Measurements from ENCODE around the gene UBE2H.
"Not testable (repeated sequence)": the region's sequence is repeated elsewhere in the genome, so short reads cannot be mapped to it uniquely, and the experiment has no call there.

UBE2H gene

GRCh38 chr7:129870668-129871067 lies 82.1 kb downstream of the UBE2H start:
- no peak for DNase-seq

- DNase-seq: no peak
Measured at GRCh38 chr7:129866251-129866650, 86.5 kb downstream of the UBE2H start.

- DNase-seq: no peak
Measured at GRCh38 chr7:129865925-129866201, 86.9 kb downstream of the UBE2H start.

GRCh38 chr7:129865093-129865924 lies 87.5 kb downstream of the UBE2H start:
- DNase-seq: no peak

- DNase-seq: not testable (repeated sequence)
Measured at GRCh38 chr7:129864676-129865075, 88.1 kb downstream of the UBE2H start.

GRCh38 chr7:129864042-129864441 lies 88.7 kb downstream of the UBE2H start:
- DNase-seq: no peak

- no peak for DNase-seq
Measured at GRCh38 chr7:129862682-129863081, 90.1 kb downstream of the UBE2H start.

GRCh38 chr7:129860784-129861183 lies 92.0 kb downstream of the UBE2H start:
- not testable (repeated sequence) for DNase-seq

GRCh38 chr7:129859183-129859582 lies 93.6 kb downstream of the UBE2H start:
- DNase-seq: no peak

- DNase-seq: no peak
Measured at GRCh38 chr7:129858490-129858889, 94.3 kb downstream of the UBE2H start.

- no peak for DNase-seq
Measured at GRCh38 chr7:129857313-129857712, 95.4 kb downstream of the UBE2H start.

- DNase-seq: no peak
Measured at GRCh38 chr7:129855935-129856717, 96.6 kb downstream of the UBE2H start.

GRCh38 chr7:129855234-129855673 lies 97.5 kb downstream of the UBE2H start:
- no peak for DNase-seq

GRCh38 chr7:129854401-129854800 lies 98.4 kb downstream of the UBE2H start:
- no peak for DNase-seq

GRCh38 chr7:129853661-129854268 lies 99.0 kb downstream of the UBE2H start:
- no peak for DNase-seq

- DNase-seq: no peak
Measured at GRCh38 chr7:129851809-129852208, 101.0 kb downstream of the UBE2H start.

GRCh38 chr7:129851174-129851573 lies 101.6 kb downstream of the UBE2H start:
- DNase-seq: no peak

- DNase-seq: no peak
Measured at GRCh38 chr7:129848436-129848835, 104.3 kb downstream of the UBE2H start.

- DNase-seq: no peak
Measured at GRCh38 chr7:129845972-129846327, 106.8 kb downstream of the UBE2H start.

GRCh38 chr7:129845178-129845971 lies 107.4 kb downstream of the UBE2H start:
- DNase-seq: no peak

GRCh38 chr7:129843978-129844840 lies 108.6 kb downstream of the UBE2H start:
- DNase-seq: no peak

- peak; percentile 40 for DNase-seq
Measured at GRCh38 chr7:129843365-129843898, 109.3 kb downstream of the UBE2H start.
